NT2/D1 (cell line): ENCODE data around the gene AP5Z1.

Experiments used
- SUZ12 ChIP-seq: IDR thresholded peaks from 2 replicates; pipeline ENCODE4 v1.6.1; 2011; ENCODE audit not compliant: insufficient read length, insufficient read depth; ENCODE audit errors: extremely low read depth
- YY1 ChIP-seq: IDR thresholded peaks from 2 replicates; pipeline ENCODE4 v1.6.1; 2011; ENCODE audit not compliant: insufficient read length, insufficient read depth
- ZNF274 ChIP-seq: IDR thresholded peaks from 2 replicates; pipeline ENCODE4 v1.6.1; 2011; ENCODE audit warnings: mild to moderate bottlenecking, low read depth, low read length

GRCh38 chr7:4742852-4743251, 32.6 kb upstream of the AP5Z1 start:
- no peak for TF ChIP-seq SUZ12
- TF ChIP-seq YY1: no peak
- no peak for TF ChIP-seq ZNF274
